PC-9 (cell line): ENCODE measurements around the gene SSR4. TPM values are rescaled to one million over a fixed set of nuclear protein-coding genes. Genes with fewer than 3 reads are reported as not detected.

Source experiments
- BruUV-seq: library from RNA; stranded (reverse); fragments of 400-500 nt; replicated peaks from 2 replicates; lab custom pipeline; 2021; lab: Mats Ljungman, UMichigan
- CTCF ChIA-PET: fragments of 300-600 bp; sonication (Branson Sonifier 250); formaldehyde crosslinking; loops from one replicate; lab custom pipeline; 2022; ENCODE audit warnings: antibody characterized with exemption; lab: Charles Lee
- POLR2A ChIA-PET: fragments of 300-600 bp; sonication (Branson Sonifier 250); formaldehyde crosslinking; loops from one replicate; lab custom pipeline; 2022; ENCODE audit warnings: antibody characterized with exemption; ENCODE audit not compliant: unreplicated experiment; lab: Charles Lee
- DNase-seq, 2 experiments: peaks; one replicate each; pipeline versions ENCODE4 v3.0.0 to v3.0.0-alpha.2; 2015 to 2022; ENCODE audit warnings: mixed read lengths in 1 of 2
- H2AFZ ChIP-seq: fragments of 200-600 bp; sonication (generic); 2 replicates; pipeline ENCODE4 v1.8.1; 2017; ENCODE audit warnings: antibody characterized with exemption
- H3F3A ChIP-seq: fragments of 200-600 bp; sonication (generic); 2 replicates; pipeline ENCODE4 v1.8.1; 2017; ENCODE audit warnings: antibody characterized with exemption, mild to moderate bottlenecking, low read depth; ENCODE audit not compliant: insufficient read depth
- H3K27ac ChIP-seq: fragments of 200-600 bp; sonication (generic); 2 replicates; pipeline ENCODE4 v1.6.1; 2016; ENCODE audit warnings: mixed run types
- H3K27me3 ChIP-seq: fragments of 200-600 bp; sonication (generic); 2 replicates; pipeline ENCODE4 v1.6.1; 2016; ENCODE audit warnings: low read depth, mixed run types; ENCODE audit not compliant: insufficient read depth
- H3K36me3 ChIP-seq: fragments of 200-600 bp; sonication (generic); 2 replicates; pipeline ENCODE4 v1.6.1; 2016; ENCODE audit warnings: low read depth, mixed run types
- H3K4me1 ChIP-seq: fragments of 200-600 bp; sonication (generic); replicated peaks from 2 replicates; pipeline ENCODE4 v1.6.1; 2016; ENCODE audit warnings: mixed run types; ENCODE audit not compliant: insufficient read depth
- H3K4me2 ChIP-seq: fragments of 200-600 bp; sonication (generic); 2 replicates; pipeline ENCODE4 v1.6.1; 2017; ENCODE audit warnings: mixed run types
- H3K4me3 ChIP-seq: fragments of 200-600 bp; sonication (generic); 2 replicates; pipeline ENCODE4 v1.6.1; 2016; ENCODE audit warnings: mixed run types
- H3K79me2 ChIP-seq: fragments of 200-600 bp; sonication (generic); 2 replicates; pipeline ENCODE4 v1.6.1; 2017; ENCODE audit warnings: low read depth, mixed run types
- H3K9me2 ChIP-seq: fragments of 200-600 bp; sonication (generic); 2 replicates; pipeline ENCODE4 v1.8.1; 2017; ENCODE audit warnings: mild to moderate bottlenecking; ENCODE audit not compliant: insufficient read depth
- H3K9me3 ChIP-seq: fragments of 200-600 bp; sonication (generic); 2 replicates; pipeline ENCODE4 v1.8.1; 2016; ENCODE audit warnings: low read depth; ENCODE audit not compliant: insufficient read depth
- H4K20me1 ChIP-seq: fragments of 200-600 bp; sonication (generic); 2 replicates; pipeline ENCODE4 v1.8.1; 2017; ENCODE audit not compliant: insufficient read depth
- CTCF ChIP-seq: fragments of 200-600 bp; sonication (generic); conservative IDR thresholded peaks from 2 replicates; pipeline ENCODE4 v1.6.1; 2017; ENCODE audit warnings: mixed run types, antibody characterized with exemption, mild to moderate bottlenecking, moderate library complexity
- EZH2 ChIP-seq: fragments of 200-600 bp; sonication (generic); IDR thresholded peaks from 2 replicates; pipeline ENCODE4 v1.8.0; 2017; ENCODE audit warnings: antibody characterized with exemption, low read depth
- intact Hi-C: fragments of 100-400 bp; cut with micrococcal nuclease; formaldehyde crosslinking; loops from one replicate; pipeline ENCODE4 v1.10.0; 2022; ENCODE audit not compliant: unreplicated experiment
- total RNA-seq: library from RNA; stranded (reverse); gene quantifications from 2 replicates; pipeline ENCODE4 v1.2.3, GENCODE V29; 2021

SSR4 gene
- total RNA-seq, 1 experiment from 2014 or later, result 223 TPM

DNA sequence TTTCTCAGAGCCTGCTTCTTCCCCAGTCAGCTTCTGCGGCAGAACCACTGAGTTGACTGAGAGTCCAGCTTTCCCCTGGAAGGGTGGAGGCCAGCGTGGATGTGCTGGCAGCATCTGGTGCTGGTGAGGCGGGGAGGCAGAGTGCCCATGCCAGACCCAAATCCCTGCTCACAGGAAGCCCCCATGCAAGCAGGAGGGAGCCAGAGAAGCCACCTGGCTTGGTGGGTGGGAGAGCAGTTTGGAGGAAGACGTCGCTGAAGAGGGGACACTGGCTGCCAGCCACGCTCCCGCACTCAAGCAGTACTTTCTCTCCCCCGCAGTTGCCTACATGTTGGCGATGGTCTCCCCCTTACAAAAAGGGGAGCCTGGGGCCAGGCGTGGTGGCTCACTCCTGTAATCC lies 29.9 kb downstream of the SSR4 start:
- Histone ChIP-seq H2AFZ (no peak overlapping the region), H3K79me2 (no peaks in the 10 kb centered on the region), H3K4me2 (no peak overlapping the region), H3F3A (no peaks in the 10 kb centered on the region), H3K4me1 (no peaks in the 10 kb centered on the region), H3K4me3 (no peak overlapping the region), H3K27ac (no peak overlapping the region), H3K9me3 (no peaks in the 10 kb centered on the region), H3K36me3 (no peaks in the 10 kb centered on the region), H4K20me1 (no peaks in the 10 kb centered on the region), H3K27me3 (peaks cover 71% of the 10 kb centered on the region), H3K9me2 (no peaks in the 10 kb centered on the region)
- ChIA-PET CTCF (no interaction called here), POLR2A (no interaction called here)
- TF ChIP-seq CTCF, result no peak
- TF ChIP-seq EZH2, result no peak
- intact Hi-C loops, result no loop called here
- no TSS peak for BruUV-seq
- DNase-seq, result no peak

- TF ChIP-seq EZH2, result no peak
- TF ChIP-seq CTCF, result no peak
- intact Hi-C loops, result no loop called here
- H3K36me3 ChIP-seq, result no peaks in the 10 kb centered on the region
- ChIA-PET POLR2A (no interaction called here), CTCF (no interaction called here)
- H2AFZ ChIP-seq, result no peak overlapping the region
- H3K9me3 ChIP-seq, result no peaks in the 10 kb centered on the region
- H3K4me3 ChIP-seq, result no peak overlapping the region
- H3K4me2 ChIP-seq, result no peak overlapping the region
- H3K4me1 ChIP-seq, result no peaks in the 10 kb centered on the region
- DNase-seq, result no peak
- no peaks in the 10 kb centered on the region for H4K20me1 ChIP-seq
- no TSS peak for BruUV-seq
- H3K79me2 ChIP-seq, result no peaks in the 10 kb centered on the region
- H3F3A ChIP-seq, result no peaks in the 10 kb centered on the region
- H3K9me2 ChIP-seq, result no peaks in the 10 kb centered on the region
- H3K27ac ChIP-seq, result no peak overlapping the region
- peaks cover 64% of the 10 kb centered on the region for H3K27me3 ChIP-seq
These were observed 30.6 kb downstream of the SSR4 start for GRCh38 chrX:153825042-153825441.

GRCh38 chrX:153827016-153827415 lies 32.5 kb downstream of the SSR4 start:
- peaks cover 54% of the 10 kb centered on the region for H3K27me3 ChIP-seq
- no peak overlapping the region for H3K27ac ChIP-seq
- no peaks in the 10 kb centered on the region for H3K4me1 ChIP-seq
- H4K20me1 ChIP-seq, result no peaks in the 10 kb centered on the region
- intact Hi-C loops, result no loop called here
- no peaks in the 10 kb centered on the region for H3K9me2 ChIP-seq
- BruUV-seq, result no TSS peak
- H3K79me2 ChIP-seq, result no peaks in the 10 kb centered on the region
- no peaks in the 10 kb centered on the region for H3K36me3 ChIP-seq
- no peak overlapping the region for H3K4me2 ChIP-seq
- H2AFZ ChIP-seq, result no peak overlapping the region
- no peaks in the 10 kb centered on the region for H3K9me3 ChIP-seq
- CTCF ChIA-PET, result no interaction called here
- POLR2A ChIA-PET, result no interaction called here
- DNase-seq, result no peak
- no peak for TF ChIP-seq EZH2
- no peak overlapping the region for H3K4me3 ChIP-seq
- no peaks in the 10 kb centered on the region for H3F3A ChIP-seq

- no peaks in the 10 kb centered on the region for H3K4me1 ChIP-seq
- peaks cover 47% of the 10 kb centered on the region for H3K27me3 ChIP-seq
- H3K27ac ChIP-seq, result no peak overlapping the region
- no peaks in the 10 kb centered on the region for H3K79me2 ChIP-seq
- no peaks in the 10 kb centered on the region for H3K36me3 ChIP-seq
- BruUV-seq, result no TSS peak
- no peaks in the 10 kb centered on the region for H3K9me3 ChIP-seq
- no peaks in the 10 kb centered on the region for H4K20me1 ChIP-seq
- no peak overlapping the region for H2AFZ ChIP-seq
- no peak overlapping the region for H3K4me3 ChIP-seq
- no peaks in the 10 kb centered on the region for H3K9me2 ChIP-seq
- ChIA-PET CTCF (no interaction called here), POLR2A (no interaction called here)
- no peak for DNase-seq
- no peak for TF ChIP-seq EZH2
- no peak for TF ChIP-seq CTCF
- intact Hi-C loops, result no loop called here
- H3K4me2 ChIP-seq, result no peak overlapping the region
- no peaks in the 10 kb centered on the region for H3F3A ChIP-seq
These were observed 33.4 kb downstream of the SSR4 start for GRCh38 chrX:153827903-153828302.
